NCI-H1417 (cell line): ENCODE data around the gene EIF5A.
"Not testable (repeated sequence)": the region's sequence is repeated elsewhere in the genome, so short reads cannot be mapped to it uniquely, and the experiment has no call there.

ENCODE experiments used
- DNase-seq, 3 experiments: peaks; one replicate each; lab custom pipeline; 2025; lab: John Stamatoyannopoulos, UW

Gene EIF5A

GRCh38 chr17:7330638-7331015 lies 23.2 kb downstream of the EIF5A start:
- no peak for DNase-seq

GRCh38 chr17:7332111-7332510 lies 24.7 kb downstream of the EIF5A start:
- no peak for DNase-seq

- not testable (repeated sequence) for DNase-seq
These were observed 25.2 kb downstream of the EIF5A start for GRCh38 chr17:7332600-7333069.

GRCh38 chr17:7334938-7335538 lies 27.6 kb downstream of the EIF5A start:
- DNase-seq: no peak

GRCh38 chr17:7335765-7336164 lies 28.3 kb downstream of the EIF5A start:
- DNase-seq: not testable (repeated sequence)

- no peak for DNase-seq
These were observed 29.1 kb downstream of the EIF5A start, which contains the start of gene ACAP1 for GRCh38 chr17:7336240-7337175. Gene ACAP1, plus strand, starts transcription at chr17:7336529. Its CDS starts 206 bp downstream, at chr17:7336735.

GRCh38 chr17:7337600-7337999 lies 30.2 kb downstream of the EIF5A start:
- not testable (repeated sequence) for DNase-seq

- no peak for DNase-seq
These were observed 32.8 kb downstream of the EIF5A start for GRCh38 chr17:7340179-7340578.

- no peak for DNase-seq
These were observed 34.4 kb downstream of the EIF5A start for GRCh38 chr17:7341842-7342241.

GRCh38 chr17:7343250-7343649 lies 35.8 kb downstream of the EIF5A start:
- no peak for DNase-seq

- no peak for DNase-seq
These were observed 39.6 kb downstream of the EIF5A start for GRCh38 chr17:7346761-7347614.

- no peak for DNase-seq
These were observed 40.4 kb downstream of the EIF5A start for GRCh38 chr17:7347630-7348477.

- DNase-seq: no peak
These were observed 41.2 kb downstream of the EIF5A start for GRCh38 chr17:7348478-7349242.

GRCh38 chr17:7351665-7352502 lies 44.5 kb downstream of the EIF5A start, which contains the start of gene KCTD11:
Gene KCTD11, plus strand, starts transcription at chr17:7352162.
- peak; percentile 33 to 71 (median 57) for DNase-seq

- no peak for DNase-seq
These were observed 45.1 kb downstream of the EIF5A start for GRCh38 chr17:7352503-7352889.

GRCh38 chr17:7352910-7353635 lies 45.6 kb downstream of the EIF5A start:
- no peak for DNase-seq

GRCh38 chr17:7354262-7354843 lies 46.9 kb downstream of the EIF5A start:
- peak in 2 of 3 experiments; percentile 39 to 64 for DNase-seq

GRCh38 chr17:7355053-7355452 lies 47.6 kb downstream of the EIF5A start, which contains the start of gene TMEM95:
Gene TMEM95, plus strand, starts transcription at chr17:7355156. Its CDS starts 49 bp downstream, at chr17:7355205.
- peak in 1 of 3 experiments; percentile 2 for DNase-seq
